ENCODE data around the gene DYNC2I2.

DNA sequence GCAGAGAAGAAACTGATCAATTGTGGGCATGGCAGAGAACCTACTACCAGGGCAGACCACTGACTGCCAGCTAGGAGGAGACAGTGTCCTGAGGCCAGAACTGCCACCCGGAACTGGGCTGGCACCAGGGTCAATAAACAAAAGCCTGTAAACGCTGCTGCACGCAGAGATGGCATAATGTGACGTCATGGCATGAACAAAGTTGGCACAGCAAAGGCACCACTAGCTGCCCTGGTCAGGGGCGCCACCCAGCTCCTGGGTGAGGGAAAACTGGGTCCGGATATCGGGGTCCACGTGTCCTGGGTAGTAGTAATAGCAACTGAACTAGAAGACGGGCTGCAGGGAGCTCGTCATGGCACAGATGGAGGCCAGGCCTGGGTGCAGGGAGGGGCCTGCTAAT lies 32.1 kb downstream of the DYNC2I2 start:
- TF ChIP-seq, protein P1, sequence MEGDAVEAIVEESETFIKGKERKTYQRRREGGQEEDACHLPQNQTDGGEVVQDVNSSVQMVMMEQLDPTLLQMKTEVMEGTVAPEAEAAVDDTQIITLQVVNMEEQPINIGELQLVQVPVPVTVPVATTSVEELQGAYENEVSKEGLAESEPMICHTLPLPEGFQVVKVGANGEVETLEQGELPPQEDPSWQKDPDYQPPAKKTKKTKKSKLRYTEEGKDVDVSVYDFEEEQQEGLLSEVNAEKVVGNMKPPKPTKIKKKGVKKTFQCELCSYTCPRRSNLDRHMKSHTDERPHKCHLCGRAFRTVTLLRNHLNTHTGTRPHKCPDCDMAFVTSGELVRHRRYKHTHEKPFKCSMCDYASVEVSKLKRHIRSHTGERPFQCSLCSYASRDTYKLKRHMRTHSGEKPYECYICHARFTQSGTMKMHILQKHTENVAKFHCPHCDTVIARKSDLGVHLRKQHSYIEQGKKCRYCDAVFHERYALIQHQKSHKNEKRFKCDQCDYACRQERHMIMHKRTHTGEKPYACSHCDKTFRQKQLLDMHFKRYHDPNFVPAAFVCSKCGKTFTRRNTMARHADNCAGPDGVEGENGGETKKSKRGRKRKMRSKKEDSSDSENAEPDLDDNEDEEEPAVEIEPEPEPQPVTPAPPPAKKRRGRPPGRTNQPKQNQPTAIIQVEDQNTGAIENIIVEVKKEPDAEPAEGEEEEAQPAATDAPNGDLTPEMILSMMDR (IDR thresholded peaks at IDR 0.05) = no peak
- no peak for TF ChIP-seq POLR2A (IDR thresholded peaks at IDR 0.05)

All from esophagus squamous epithelium (tissue), 4 donors.